MCF 10A (cell line): ENCODE data around the gene AFAP1L2. TPM values are rescaled to one million over a fixed set of nuclear protein-coding genes. Genes with fewer than 3 reads are reported as not detected.
A peak's percentile ranks its signal among the peaks of the same experiment; 100 is the strongest.

Experiments
- BruUV-seq: library from RNA; stranded (reverse); fragments of 400-500 nt; replicated peaks from 2 replicates; lab custom pipeline; 2021; lab: Mats Ljungman, UMichigan
- CTCF ChIA-PET: fragments of 300-600 bp; sonication (Branson Sonifier 250); formaldehyde crosslinking; extraction: SDS; loops from one replicate; lab custom pipeline; 2021; ENCODE audit warnings: antibody characterized with exemption, inconsistent platforms; lab: Yijun Ruan, JAX
- POLR2A ChIA-PET: fragments of 300-600, 350-650 bp; sonication (Branson Sonifier 250); formaldehyde crosslinking; extraction: SDS; loops from one replicate; lab custom pipeline; 2020; ENCODE audit warnings: antibody characterized with exemption, inconsistent platforms; lab: Yijun Ruan, JAX
- DNase-seq: peaks from one replicate; pipeline ENCODE4 v3.0.0-alpha.2; 2018; ENCODE audit not compliant: unreplicated experiment
- H3K27ac Mint-ChIP-seq: one replicate; pipeline ENCODE4 v1.8.0; 2022; ENCODE audit warnings: mild to moderate bottlenecking, low read depth, mixed read lengths; ENCODE audit not compliant: unreplicated experiment
- H3K27me3 Mint-ChIP-seq: one replicate; pipeline ENCODE4 v1.8.0; 2022; ENCODE audit warnings: mixed read lengths; ENCODE audit not compliant: insufficient read depth, unreplicated experiment
- H3K36me3 Mint-ChIP-seq: one replicate; pipeline ENCODE4 v1.8.0; 2022; ENCODE audit warnings: mild to moderate bottlenecking, moderate library complexity, mixed read lengths; ENCODE audit not compliant: insufficient read depth, unreplicated experiment
- H3K4me1 Mint-ChIP-seq: one replicate; pipeline ENCODE4 v1.8.0; 2022; ENCODE audit warnings: mixed read lengths; ENCODE audit not compliant: insufficient read depth, unreplicated experiment
- H3K4me3 Mint-ChIP-seq: one replicate; pipeline ENCODE4 v1.8.0; 2022; ENCODE audit warnings: mild to moderate bottlenecking, moderate library complexity, mixed read lengths; ENCODE audit not compliant: unreplicated experiment
- H3K9me3 Mint-ChIP-seq: one replicate; pipeline ENCODE4 v1.8.0; 2022; ENCODE audit warnings: mixed read lengths; ENCODE audit not compliant: unreplicated experiment
- CTCF ChIP-seq: fragments of 200-600 bp; IDR thresholded peaks from one replicate; pipeline ENCODE4 v1.8.0; 2022; ENCODE audit warnings: antibody characterized with exemption, mild to moderate bottlenecking; ENCODE audit not compliant: unreplicated experiment
- intact Hi-C: fragments of 100-400 bp; cut with micrococcal nuclease; formaldehyde crosslinking; loops from 2 replicates; pipeline ENCODE4 v1.14.1; 2022
- total RNA-seq: library from RNA; stranded (reverse); gene quantifications from 2 replicates; pipeline ENCODE4 v1.2.3, GENCODE V29; 2022

AFAP1L2 gene
- total RNA-seq, 1 experiment from 2014 or later = 5.8 TPM

DNA sequence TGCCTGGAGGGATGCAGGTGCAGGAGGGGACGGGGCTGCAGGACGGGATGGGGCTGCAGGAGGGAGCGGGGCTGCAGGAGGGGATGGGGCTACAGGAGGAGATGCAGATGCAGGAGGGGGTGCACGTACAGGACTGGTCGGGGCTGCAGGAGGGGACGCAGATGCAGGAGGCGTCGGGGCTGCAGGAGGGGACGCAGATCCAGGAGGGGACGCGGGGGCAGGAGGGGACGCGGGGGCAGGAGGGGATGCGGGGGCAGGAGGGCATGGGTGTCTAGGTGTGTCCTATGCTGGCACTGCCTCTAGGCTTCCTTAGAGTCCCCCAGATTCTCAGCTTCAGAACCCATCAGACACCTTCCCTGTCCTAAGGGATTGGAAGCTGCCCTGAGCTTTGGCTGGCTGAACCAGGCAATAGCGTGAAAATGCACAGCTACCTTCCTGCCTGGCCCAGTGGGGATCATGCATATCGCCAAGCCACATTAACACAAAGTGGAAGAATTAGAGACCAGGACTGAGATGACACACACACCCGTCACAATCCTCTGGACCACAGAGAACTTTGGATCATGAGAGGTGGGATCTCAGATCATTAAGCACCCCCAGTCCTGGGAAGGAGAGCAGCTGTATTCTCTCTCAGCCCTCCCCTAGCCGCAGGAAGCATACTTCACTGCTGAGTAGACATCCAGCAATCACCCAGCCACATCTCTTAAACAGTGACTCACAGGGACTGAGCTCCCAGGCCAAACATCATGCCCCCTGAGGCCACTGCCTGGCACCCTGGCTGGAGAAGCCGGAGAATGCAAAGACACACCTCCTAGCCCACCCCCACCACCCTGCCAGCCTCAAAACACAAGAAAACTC, 98.0 kb downstream of the AFAP1L2 start:
- no TSS peak for BruUV-seq
- ChIA-PET POLR2A (interaction anchor here (0.7 to 1.8 kb wide), 4 partner anchors 11 to 127 kb away, joined by 3 to 7 read pairs (median 4); no protein-coding TSS in a partner anchor), CTCF (interaction anchor here (0.5 to 1.4 kb wide), 13 partner anchors 9 to 837 kb away, joined by 3 to 5 read pairs (median 4); no protein-coding TSS in a partner anchor)
- Mint-ChIP-seq H3K27me3 (no peaks in the 10 kb centered on the region), H3K4me1 (peaks cover 20% of the 10 kb centered on the region), H3K4me3 (no peak overlapping the region), H3K27ac (no peak overlapping the region), H3K9me3 (no peaks in the 10 kb centered on the region), H3K36me3 (peaks cover 4% of the 10 kb centered on the region)
- peak; percentile 92 for DNase-seq
- intact Hi-C loops = loop anchor here (10.0 kb wide), 1 partner anchor 398 kb away; no protein-coding TSS in a partner anchor
- TF ChIP-seq CTCF = no peak

GRCh38 chr10:114305521-114305925, 98.8 kb downstream of the AFAP1L2 start:
- Mint-ChIP-seq H3K4me1 (peaks cover 20% of the 10 kb centered on the region), H3K4me3 (no peak overlapping the region), H3K36me3 (peaks cover 4% of the 10 kb centered on the region), H3K27ac (no peak overlapping the region), H3K27me3 (no peaks in the 10 kb centered on the region), H3K9me3 (no peaks in the 10 kb centered on the region)
- POLR2A ChIA-PET = no interaction called here
- no peak for DNase-seq
- BruUV-seq = no TSS peak
- intact Hi-C loops = loop anchor here (2.0 to 10.0 kb wide), 2 partner anchors 399 to 823 kb away; no protein-coding TSS in a partner anchor
- no peak for TF ChIP-seq CTCF
- CTCF ChIA-PET = interaction anchor here (3.1 kb wide), 1 partner anchor 130 kb away, joined by 146 read pairs; no protein-coding TSS in a partner anchor

GRCh38 chr10:114304571-114305421, 99.5 kb downstream of the AFAP1L2 start:
- H3K36me3 Mint-ChIP-seq = peaks cover 4% of the 10 kb centered on the region
- no peak for TF ChIP-seq CTCF
- H3K4me1 Mint-ChIP-seq = peaks cover 20% of the 10 kb centered on the region
- no peak overlapping the region for H3K4me3 Mint-ChIP-seq
- intact Hi-C loops = loop anchor here (1.0 to 10.0 kb wide), 7 partner anchors 99 to 824 kb away; no protein-coding TSS in a partner anchor
- BruUV-seq = no TSS peak
- no peak for DNase-seq
- H3K27me3 Mint-ChIP-seq = no peaks in the 10 kb centered on the region
- POLR2A ChIA-PET = interaction anchor here (1.0 to 2.0 kb wide), 5 partner anchors 123 to 235 kb away, joined by 3 to 7 read pairs (median 4); partner anchors contain the start of gene CCDC186
- no peaks in the 10 kb centered on the region for H3K9me3 Mint-ChIP-seq
- CTCF ChIA-PET = interaction anchor here (0.5 to 3.1 kb wide), 49 partner anchors 8 to 826 kb away, joined by 3 to 146 read pairs (median 5); no protein-coding TSS in a partner anchor
- no peak overlapping the region for H3K27ac Mint-ChIP-seq
